GM10266 (cell line): ENCODE measurements around the gene TOM1.

ENCODE experiments used
- DNase-seq: peaks from one replicate; pipeline ENCODE4 v3.0.0; 2012; ENCODE audit errors: extremely low spot score
- CTCF ChIP-seq: IDR thresholded peaks from 2 replicates; pipeline ENCODE4 v1.5.1; 2012; ENCODE audit warnings: mild to moderate bottlenecking, low read depth; ENCODE audit not compliant: control insufficient read depth, insufficient read depth; ENCODE audit errors: missing control alignments

Gene TOM1

GRCh38 chr22:35264986-35265385, 34.7 kb upstream of the TOM1 start:
- no peak for DNase-seq
- no peak for TF ChIP-seq CTCF

- TF ChIP-seq CTCF: no peak
- DNase-seq: no peak
Measured at GRCh38 chr22:35266277-35266676, 33.4 kb upstream of the TOM1 start.

GRCh38 chr22:35269630-35270029, 30.1 kb upstream of the TOM1 start:
- no peak for DNase-seq
- no peak for TF ChIP-seq CTCF

- no peak for DNase-seq
- TF ChIP-seq CTCF: no peak
Measured at GRCh38 chr22:35274154-35274871, 25.4 kb upstream of the TOM1 start.

GRCh38 chr22:35275580-35275979, 24.1 kb upstream of the TOM1 start:
- no peak for TF ChIP-seq CTCF
- DNase-seq: no peak

- TF ChIP-seq CTCF: no peak
- DNase-seq: no peak
Measured at GRCh38 chr22:35276019-35276418, 23.7 kb upstream of the TOM1 start.

- TF ChIP-seq CTCF: no peak
- DNase-seq: no peak
Measured at GRCh38 chr22:35288116-35288515, 11.6 kb upstream of the TOM1 start.
